NCI-H2196 (cell line): ENCODE data around the gene ESRRB.

Source experiments
- DNase-seq: peaks from one replicate; lab custom pipeline; 2025; ENCODE audit not compliant: unreplicated experiment; lab: John Stamatoyannopoulos, UW

Gene ESRRB

DNA sequence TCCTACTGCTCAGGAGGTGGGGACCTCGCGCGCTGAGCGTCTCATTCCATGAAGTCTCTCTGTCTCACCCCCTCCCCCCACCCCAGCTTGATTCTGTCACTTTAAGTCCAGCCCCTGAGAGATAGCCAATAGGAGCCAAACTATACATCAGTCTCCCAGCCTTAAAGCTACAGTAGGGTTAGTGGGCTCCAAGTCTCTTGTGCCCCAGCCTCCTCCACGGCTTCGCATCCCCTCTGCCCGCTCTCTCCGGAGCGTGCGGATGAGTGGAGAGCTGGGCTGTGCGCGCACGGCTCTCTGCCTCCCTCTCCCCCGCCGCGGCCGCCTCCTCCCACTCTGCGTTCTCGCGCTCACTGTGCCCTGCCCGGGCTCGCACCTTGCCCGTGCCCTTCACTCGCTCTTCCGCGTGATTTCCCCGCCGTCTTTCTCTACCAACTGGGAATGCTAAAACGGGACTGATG is at the start of gene ESRRB:
TSS of gene ESRRB (plus strand) at position 191 of the 458 bp plus-strand sequence. CDS start at position 456, 265 bp downstream.
- no peak for DNase-seq

DNA sequence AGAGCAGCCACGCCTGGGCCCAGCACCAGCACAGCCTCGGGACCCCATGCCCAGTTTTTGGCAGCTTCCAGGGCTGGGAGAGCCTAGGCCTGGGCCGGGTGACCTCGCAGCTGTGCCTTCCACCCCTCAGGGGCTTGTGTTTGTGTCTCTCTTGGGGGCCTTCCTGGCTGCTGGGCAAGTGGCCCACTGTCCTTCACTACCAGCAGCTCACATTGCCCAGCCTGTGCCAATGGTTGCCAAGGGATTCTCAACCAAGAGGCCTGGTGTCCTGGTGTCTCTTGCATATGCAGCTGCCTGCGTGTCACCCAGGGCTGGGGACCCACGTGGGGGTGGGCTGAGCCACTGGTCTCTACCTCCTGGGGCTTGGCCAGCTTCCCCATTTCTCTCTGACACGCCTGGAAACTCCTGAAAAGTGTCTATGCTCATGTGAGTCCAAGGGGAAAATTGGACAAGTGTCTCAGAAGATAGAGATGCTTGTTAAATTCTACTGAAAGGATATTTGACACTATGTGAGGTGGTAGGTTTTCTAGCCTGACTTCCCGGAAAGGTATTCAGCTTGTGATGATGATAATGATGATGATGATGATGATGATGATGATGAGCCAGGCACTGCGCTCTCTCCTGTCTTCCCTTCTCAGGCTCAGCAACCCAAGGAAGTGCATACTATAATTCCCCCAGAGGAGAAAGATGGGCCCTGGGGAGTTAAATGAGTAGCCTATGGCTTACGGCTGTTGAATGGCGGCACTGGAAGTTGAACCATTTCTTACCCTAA is 48.8 kb upstream of the ESRRB start:
- no peak for DNase-seq

DNA sequence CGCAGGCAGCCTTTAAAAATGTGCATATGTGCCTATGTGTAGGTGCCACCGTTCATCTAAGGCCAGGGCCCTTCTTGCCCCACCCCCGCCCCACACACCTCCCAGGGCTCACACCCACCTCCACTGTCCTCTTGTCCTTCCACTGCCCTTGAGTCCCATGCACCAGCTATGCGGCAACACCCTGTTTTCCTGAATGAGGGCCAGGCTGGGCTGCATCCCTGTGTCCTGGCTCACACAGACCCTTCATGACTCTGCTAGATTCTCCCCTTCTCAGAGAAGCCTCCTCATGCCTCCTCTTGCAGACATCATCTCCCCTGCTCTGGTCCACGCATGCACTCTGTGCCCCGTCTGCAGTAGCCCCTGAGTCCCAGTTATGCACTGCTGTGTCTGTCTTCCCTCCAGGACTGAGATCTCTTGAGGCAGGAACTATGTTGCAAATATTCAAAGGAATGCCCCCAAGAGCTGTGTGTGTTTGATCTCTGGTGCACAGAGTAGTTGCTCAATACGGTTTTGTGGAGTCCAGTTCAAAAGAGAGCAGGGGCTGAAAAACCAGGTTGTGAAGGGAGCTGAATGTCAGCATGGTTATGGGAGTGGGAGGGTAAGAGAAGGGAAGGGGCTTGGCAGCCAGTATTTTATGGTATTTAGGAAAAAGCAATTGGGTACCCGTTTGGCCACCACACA is 47.3 kb upstream of the ESRRB start:
- DNase-seq: no peak

DNA sequence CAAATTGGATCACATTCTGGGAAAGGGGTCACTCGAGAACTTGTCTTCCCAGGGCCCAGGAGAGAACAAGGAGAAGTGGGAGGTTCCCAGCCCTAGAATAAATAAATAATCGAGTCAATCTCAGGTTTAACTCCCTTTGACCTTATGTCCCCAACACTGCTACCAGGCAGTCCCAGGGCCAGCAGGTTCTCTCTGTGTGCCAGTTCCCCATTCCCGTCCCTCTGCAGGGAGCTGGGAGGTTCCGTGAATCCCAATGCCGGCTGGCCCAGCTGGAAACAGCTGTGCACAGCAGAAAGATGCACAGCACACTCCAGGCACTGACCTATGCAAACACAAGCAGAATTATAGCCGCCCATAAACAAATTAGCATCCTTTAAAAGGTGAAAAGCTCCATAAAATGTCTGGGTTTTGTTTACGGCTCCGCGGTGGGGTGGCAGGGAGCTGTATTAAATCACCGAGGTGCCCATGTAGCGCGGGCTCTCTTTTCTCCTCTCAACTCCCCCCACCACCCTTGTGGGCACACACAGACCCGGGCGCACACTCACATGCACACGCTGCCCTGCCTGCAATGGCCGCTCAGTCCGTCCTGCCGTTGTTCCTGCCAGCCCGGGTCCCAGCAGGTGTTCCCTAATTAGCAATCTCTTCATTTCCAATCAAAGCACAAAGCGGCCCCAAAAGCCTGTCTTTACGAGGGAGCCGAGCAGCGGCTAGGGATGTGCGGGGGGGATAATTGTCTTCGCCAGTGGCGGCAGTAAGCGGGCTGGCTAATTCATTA is 46.6 kb upstream of the ESRRB start:
- no peak for DNase-seq

DNA sequence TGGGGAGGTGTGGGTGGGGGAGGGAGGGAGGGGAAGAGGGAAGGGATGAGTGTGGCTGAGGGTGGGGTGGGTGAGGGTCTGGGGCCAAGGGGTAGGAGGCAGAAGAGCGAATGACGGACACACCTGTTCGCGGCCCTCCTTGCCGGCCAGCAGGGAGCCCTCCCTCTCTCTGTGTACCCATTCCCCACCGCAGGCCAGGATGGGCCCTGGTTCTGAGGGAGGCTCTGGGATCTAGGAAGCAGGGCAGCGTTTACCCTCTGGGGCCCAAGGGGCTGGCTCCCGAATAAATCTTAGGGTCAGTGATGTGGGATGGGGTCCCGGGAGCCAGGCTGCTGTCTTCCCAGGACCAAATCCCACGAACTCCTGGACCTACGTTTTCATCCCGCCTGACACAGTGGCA is 46.0 kb upstream of the ESRRB start:
- no peak for DNase-seq

DNA sequence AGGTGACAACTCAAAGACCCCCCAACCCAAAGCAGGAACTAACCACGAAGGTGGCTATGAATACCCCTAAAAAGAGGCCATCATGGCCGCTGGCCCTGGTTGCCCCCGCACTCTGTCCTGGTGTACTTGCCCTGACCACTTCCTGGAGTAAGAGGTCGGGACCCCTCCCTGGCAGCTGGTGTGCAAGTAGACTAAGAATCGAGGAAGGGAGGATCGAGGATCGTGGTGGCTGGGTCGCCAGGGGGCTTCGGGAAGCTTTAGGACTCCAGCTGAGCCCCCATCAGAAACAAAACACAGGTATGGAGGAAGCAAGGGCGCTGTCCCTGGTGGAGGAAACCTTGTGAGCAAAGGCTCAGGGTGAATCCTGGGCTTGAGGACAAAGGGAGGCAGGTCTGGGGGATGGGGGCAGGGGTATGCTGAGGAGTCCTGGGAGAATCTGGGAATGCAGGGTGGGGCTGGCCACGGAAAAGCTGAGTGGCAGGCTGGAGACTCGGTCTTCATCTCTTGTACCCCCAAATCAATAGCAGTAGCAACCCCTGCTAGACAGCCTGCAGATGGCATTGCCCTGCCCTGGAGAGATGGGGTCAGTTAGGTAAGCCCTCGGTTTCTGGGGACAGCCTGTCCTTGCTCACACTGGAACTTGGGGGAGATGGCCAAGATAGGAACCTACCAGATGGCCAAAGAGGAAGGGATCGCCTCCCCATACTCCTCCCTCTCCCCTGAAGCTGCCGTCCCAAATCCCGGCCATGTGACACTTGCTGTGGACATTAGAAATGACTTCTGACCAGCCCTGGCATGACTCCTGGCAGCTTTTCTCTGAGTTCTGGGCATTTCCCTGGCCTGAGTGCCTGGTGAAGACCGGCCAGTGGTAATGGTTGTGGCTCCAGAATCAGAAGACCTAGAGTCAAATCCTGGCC is 45.3 kb upstream of the ESRRB start:
- no peak for DNase-seq

DNA sequence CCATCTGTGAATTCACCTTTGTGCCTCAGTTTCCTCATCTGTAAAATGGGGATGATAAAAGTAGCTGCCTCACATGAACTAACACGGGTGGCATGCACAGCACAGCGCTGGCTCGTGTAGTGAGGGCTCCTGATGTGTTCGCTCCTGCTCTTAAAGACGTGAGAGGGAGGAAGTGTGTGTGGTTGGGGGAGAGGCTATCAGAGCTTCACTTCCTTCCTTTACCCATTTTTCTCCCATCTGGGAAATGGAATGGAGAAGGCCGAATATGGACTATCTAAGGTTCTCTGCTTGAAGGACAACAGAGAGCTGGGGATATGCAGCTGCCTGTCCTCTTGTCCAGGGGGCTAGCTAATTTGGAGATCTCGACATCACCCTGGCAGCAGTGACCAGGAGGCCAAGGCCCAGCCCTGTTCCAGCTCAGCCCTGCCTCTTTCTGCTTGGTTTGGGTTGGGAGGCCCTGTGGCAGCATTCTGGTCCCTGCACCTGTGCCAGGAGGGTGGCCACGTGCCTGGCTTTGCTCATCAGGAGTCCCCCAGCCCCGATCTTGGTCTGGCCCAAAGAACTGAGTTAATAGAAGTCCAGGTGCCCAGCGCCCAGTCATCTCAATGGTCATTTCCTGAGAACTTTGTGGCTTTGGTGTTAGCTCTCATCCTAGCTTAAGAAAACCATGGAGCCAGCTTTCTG is 44.5 kb upstream of the ESRRB start:
- no peak for DNase-seq

DNA sequence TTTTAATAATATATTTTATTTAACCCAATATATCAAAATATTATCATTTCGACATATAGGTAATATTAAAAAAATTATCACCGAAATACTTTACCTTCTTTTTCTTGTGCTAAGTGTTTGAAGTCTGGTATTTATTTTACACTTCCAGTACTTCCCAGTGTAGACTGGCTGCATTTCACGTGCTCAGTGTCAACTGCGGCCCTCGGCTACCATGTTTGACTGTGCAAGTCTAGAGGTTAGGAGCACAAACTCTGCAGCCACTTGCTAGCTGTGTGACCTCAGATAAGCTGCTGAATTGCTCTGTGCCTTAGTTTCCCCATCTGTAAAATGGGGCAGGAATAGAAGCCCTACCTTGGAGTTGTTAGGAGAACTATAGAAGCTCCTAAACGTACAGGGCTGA is 42.3 kb upstream of the ESRRB start:
- no peak for DNase-seq

DNA sequence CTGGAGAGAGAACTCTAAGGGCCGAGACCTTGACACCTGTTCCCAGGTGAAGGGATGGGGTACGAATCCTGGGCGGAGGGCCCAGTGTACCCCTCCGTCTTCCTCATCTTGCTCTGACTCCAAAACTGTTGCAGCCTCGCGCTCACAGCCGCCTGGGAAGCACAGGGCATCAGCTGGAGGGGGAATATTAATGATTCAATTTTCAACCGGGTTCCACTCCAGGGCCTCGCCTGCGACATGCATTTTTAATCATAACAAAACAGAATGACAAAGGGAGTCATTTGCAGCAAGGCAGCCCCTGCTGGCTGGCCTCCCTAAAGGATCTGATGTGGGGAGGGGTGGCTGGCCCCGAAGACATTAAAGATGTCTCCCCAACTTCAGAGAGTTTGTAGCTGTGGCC is 41.6 kb upstream of the ESRRB start:
- DNase-seq: no peak

DNA sequence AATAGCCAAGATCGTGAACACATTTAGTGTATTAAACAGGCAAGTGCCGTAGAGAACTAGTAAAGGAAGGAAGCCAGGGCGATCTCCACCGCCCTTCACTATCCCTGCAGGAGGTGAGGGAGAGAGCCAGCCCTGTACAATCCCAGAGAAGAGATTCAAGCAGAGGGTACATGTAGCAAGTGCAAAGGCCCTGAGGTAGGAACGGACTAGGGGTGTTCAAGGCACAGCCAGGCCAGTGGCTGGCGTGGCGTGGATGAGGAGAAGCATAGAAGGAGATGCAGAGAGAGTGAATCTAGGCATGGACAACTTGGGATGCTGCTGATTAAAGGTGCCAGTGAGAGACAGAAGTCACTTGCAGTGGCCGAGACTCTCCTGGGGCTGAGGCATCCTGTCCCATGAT is 39.1 kb upstream of the ESRRB start:
- no peak for DNase-seq

DNA sequence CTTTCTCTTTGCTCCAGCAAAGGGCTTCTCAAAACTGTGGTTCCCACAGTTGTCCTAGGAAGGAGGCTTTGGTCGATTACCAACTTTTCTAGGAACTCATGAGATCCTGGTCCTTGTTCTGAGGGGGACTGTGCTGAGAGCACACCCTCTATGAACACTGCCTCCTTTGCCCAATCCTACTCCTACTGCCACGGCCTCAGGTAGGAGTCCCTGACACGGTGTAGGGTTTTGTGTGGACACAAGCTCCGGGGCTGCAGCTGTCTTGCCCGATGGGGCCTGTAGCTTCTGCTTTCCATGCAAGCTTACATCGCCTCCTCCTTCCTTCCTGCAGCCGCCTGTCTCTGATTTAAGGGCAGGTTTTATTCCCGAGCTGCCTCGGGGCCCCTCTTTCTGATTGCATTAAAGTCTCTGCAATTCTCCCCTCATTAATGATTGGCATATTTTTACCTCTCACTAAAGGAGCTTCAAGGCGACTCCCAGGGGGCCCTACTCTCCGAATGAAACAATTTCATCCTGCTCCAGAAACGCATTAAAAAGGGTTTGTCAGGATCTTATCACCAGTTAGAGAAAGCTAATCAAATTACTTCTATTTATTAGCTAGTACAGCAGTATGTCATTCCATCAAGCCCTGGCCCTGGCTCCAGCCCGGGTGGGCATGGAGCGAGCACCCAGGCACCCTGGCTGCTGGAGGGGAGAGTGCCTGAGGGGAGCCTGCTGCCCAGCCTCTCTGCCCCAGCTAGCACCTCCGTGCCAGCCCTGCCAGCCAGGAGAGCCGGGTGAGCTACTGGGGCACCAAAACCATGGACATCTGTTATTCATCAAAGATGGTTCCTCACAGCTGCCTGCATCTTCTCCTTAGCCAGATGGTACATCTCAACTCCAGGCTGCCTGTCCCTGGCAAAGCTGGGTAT is 38.0 kb upstream of the ESRRB start:
- DNase-seq: no peak

DNA sequence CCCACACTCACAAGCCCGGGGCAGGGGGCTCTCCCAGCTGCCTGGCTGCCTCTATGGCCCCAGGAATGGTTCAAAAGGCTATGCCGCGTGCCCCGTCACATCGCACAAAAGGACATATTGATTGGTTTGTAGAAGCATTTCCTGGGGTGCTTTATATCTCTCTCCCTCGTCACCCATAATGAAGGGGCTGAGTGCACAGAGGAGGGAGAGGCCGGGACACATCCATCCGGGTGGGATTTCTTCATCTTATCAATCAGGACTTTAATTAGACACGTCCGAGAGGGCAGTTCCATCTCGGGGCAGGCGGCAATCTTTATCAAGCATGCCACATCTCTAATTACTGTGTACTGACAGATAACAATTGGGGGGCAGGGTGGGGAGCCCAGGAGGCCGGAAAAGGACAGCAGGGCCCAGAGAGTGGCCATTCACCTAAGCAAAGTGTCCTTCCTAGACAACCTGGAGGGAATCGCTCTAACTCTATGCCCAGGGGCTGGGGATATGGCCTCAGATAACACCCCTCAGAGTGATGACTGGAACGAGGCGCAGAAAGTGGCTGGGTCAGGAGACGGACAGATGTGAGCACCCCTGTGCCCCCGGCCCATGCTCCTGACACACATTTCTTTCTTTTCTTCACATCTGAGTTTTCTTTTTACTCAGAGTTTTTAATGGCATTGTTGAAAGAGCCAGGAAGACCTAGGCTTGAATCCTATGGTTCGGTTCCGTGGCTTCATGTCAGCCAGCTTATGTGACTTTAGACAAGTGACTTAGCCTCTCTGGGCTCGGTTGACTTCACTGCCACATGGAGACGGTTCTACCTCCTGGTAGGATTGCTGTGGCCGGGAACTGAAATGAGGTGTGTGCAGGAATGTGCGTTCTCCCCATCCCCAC is 36.0 kb upstream of the ESRRB start:
- no peak for DNase-seq

DNA sequence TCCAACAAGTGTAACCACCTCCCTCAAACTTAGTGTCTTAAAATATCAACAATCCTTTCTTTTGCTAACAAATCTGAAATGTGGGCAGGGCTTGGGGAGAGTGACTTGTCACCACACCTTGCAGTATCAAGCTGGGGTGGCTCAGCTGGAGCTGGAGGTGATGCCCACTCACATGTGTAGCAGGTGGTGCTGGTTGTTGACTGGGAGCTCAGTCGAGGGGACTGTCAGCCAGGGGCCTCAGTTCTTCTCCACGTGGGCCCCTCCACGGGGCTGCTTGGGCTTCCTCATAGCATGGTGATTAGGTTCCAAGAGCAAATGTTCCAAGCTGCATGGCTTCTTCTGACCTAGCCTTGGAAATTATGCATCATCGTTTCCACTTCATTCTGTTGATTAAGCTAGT is 32.6 kb upstream of the ESRRB start:
- DNase-seq: no peak

DNA sequence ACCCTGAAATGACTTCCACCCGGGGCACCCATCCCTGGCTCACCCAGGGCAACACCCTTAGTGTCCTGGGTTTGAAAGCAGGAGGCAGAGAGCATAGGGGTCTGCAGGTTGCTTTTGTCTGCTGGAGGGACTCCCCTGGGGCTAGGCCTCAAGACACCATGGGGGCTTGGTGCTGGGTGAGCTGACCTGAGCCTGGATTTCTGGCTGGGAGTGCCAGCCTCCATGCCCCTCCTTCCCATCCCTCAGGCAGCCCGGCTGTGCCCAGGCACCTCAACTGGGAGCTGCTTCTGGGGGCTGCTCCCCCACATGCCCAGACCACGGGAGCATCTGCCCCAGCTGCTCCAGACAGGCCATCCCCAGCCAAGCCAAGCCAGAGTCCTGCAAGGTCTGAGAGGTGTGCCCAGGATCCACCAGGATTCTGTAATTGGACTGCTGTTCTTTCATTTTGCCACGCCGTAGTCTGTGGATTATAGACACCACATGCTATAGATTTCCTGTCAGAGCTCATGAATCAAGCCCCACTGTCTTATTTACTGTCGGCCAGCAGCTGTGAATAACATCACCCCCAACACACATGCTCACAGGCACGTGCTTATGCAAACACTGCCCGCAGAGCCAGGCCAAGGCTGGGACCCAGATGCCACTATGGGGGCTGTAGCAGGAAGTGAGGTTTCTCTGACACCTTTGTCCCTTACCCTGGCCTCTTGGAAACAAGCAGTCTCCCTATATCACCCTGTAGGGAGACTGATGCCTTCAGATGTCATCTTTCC is 29.4 kb upstream of the ESRRB start:
- DNase-seq: no peak

DNA sequence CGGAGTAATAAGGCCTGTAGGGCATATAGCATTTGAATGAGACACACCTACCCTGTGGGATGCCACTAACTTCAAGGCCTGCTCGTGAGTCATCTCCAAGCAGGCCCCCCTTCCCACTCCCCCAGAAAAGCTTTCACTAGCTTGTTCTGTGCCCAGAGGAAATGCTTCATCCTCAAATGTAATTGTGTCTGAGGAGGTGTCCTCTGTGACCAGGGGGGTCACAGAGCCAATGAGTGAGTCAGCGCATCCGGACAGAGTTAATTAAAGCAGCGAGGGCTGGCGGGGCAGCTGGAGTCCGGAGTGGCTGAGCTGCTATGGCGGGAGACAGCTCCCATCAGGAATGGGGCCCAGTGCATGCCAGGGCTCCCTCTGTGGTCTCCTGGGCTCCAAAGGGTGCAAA is 27.0 kb upstream of the ESRRB start:
- DNase-seq: no peak

DNA sequence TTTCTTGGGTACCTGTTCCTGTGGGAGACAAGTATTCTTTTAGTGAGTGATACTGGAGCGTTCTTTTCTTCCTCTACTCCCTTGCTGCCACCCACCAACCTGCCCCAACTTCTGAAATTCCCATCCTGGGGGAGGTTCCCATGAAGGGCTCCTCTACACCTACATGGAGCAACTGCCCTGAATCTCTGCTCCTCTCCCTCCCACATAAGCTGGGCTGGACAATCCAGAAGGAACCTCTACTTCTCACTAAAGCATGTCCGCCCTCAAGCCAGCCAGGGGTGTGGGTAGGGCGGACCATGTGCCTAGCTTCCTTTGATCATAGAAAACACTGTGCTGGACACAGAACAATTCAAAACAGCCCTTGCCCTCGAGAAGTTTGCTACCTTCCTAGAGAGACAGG is 25.9 kb upstream of the ESRRB start:
- DNase-seq: no peak

DNA sequence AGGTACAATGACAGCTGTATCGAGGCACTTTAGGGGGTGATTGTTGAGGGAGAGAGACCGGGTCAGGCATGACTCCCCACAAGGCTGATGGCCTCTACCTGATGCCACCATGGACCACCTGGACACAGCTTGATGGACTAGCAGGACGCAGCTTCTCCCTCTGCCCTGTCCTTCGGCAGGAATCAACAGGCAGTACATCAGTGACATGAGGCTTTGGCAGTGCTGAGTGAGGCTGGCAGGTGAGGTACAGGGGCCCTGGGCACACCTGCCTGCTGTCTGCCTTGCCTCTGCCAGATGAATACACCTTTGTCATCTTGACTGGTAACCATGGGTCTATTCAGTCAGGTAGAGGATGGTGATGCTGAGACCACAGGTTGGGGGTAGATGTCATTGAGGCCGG is 25.3 kb upstream of the ESRRB start:
- DNase-seq: no peak
